H1 (cell line): ENCODE data around the gene GRIP1. TPM values are rescaled to one million over a fixed set of nuclear protein-coding genes. Genes with fewer than 3 reads are reported as not detected.
A peak's percentile ranks its signal among the peaks of the same experiment; 100 is the strongest.

Experiments
- CTCF ChIA-PET: fragments of 300-600 bp; sonication (Branson Sonifier 250); formaldehyde crosslinking; loops from one replicate; lab custom pipeline; 2021; ENCODE audit not compliant: partially characterized antibody; lab: Charles Lee
- POLR2A ChIA-PET: fragments of 300-600 bp; sonication (Branson Sonifier 250); formaldehyde crosslinking; loops from one replicate; lab custom pipeline; 2021; ENCODE audit warnings: inconsistent platforms; ENCODE audit not compliant: partially characterized antibody; lab: Charles Lee
- DNase-seq, 2 experiments: peaks; one replicate each; pipeline versions ENCODE4 v3.0.0 to v3.0.0-alpha.2; 2010 to 2022; ENCODE audit warnings: low spot score in 2 of 2, low read depth in 1 of 2, mixed read lengths in 1 of 2
- FAIRE-seq: peaks from 2 replicates; lab custom pipeline; 2011; peaks lifted over from hg19 to GRCh38; lab: Jason Lieb, UNC
- H2AFZ ChIP-seq: 2 replicates; pipeline ENCODE4 v1.8.1; 2012; ENCODE audit warnings: low read length, inconsistent platforms
- H2AK5ac ChIP-seq: 2 replicates; pipeline ENCODE4 v1.6.1; 2013; ENCODE audit warnings: low read depth, low read length
- H2BK120ac ChIP-seq: replicated peaks from 2 replicates; pipeline ENCODE3; 2013; ENCODE audit warnings: low read depth, low read length, inconsistent platforms
- H2BK12ac ChIP-seq: 2 replicates; pipeline ENCODE4 v1.6.1; 2013; ENCODE audit warnings: low read depth, low read length
- H2BK15ac ChIP-seq: 2 replicates; pipeline ENCODE4 v1.6.1; 2013; ENCODE audit warnings: low read length
- H2BK20ac ChIP-seq: 2 replicates; pipeline ENCODE4 v1.6.1; 2013; ENCODE audit warnings: low read length
- H2BK5ac ChIP-seq: 2 replicates; pipeline ENCODE4 v1.6.1; 2013; ENCODE audit warnings: low read depth, low read length
- H3K14ac ChIP-seq: 2 replicates; pipeline ENCODE4 v1.6.1; 2013; ENCODE audit warnings: inconsistent platforms; ENCODE audit not compliant: insufficient read length
- H3K18ac ChIP-seq: 2 replicates; pipeline ENCODE4 v1.6.1; 2013; ENCODE audit warnings: low read length; ENCODE audit errors: extremely low read depth
- H3K23ac ChIP-seq: 2 replicates; pipeline ENCODE4 v1.6.1; 2013; ENCODE audit warnings: inconsistent platforms; ENCODE audit not compliant: insufficient read length
- H3K23me2 ChIP-seq: 2 replicates; pipeline ENCODE4 v1.6.1; 2013; ENCODE audit warnings: low read depth, low read length
- H3K27ac ChIP-seq: 2 replicates; pipeline ENCODE4 v1.6.1; 2011; ENCODE audit warnings: low read depth, low read length, inconsistent platforms
- H3K27me3 ChIP-seq, 4 experiments: replicated peaks in 1 of 4; 1 replicate in 1 of 4; 2 replicates in 3 of 4; pipeline versions ENCODE4 v1.6.1 to v1.8.1; 2011 to 2013; ENCODE audit warnings: low read length in 3 of 4, mild to moderate bottlenecking in 3 of 4, inconsistent platforms in 2 of 4, mixed read lengths in 2 of 4, moderate library complexity in 1 of 4; ENCODE audit not compliant: control insufficient read depth in 3 of 4, insufficient read depth in 3 of 4; ENCODE audit errors: extremely low read depth in 1 of 4
- H3K36me3 ChIP-seq, 4 experiments: 2 replicates each; pipeline versions ENCODE4 v1.6.1 to v1.8.1; 2011 to 2013; ENCODE audit warnings: mild to moderate bottlenecking in 4 of 4, low read length in 3 of 4, moderate library complexity in 2 of 4, control low read depth in 1 of 4, inconsistent platforms in 1 of 4; ENCODE audit not compliant: insufficient read depth in 4 of 4, control insufficient read depth in 2 of 4
- H3K4ac ChIP-seq: replicated peaks from 2 replicates; pipeline ENCODE3; 2013; ENCODE audit warnings: low read length, low read depth, mixed read lengths, inconsistent platforms; ENCODE audit not compliant: insufficient read length
- H3K4me1 ChIP-seq, 4 experiments: replicated peaks in 1 of 4; 1 replicate in 1 of 4; 2 replicates in 3 of 4; pipeline versions ENCODE4 v1.6.1 to v1.8.1; 2011 to 2013; ENCODE audit warnings: low read length in 3 of 4, inconsistent platforms in 2 of 4, mixed read lengths in 1 of 4; ENCODE audit not compliant: insufficient read depth in 4 of 4, control insufficient read depth in 3 of 4
- H3K4me2 ChIP-seq, 2 experiments: 2 replicates each; pipeline versions ENCODE4 v1.6.1 to v1.8.1; 2011 to 2013; ENCODE audit warnings: low read depth in 2 of 2, low read length in 2 of 2, control low read depth in 1 of 2, inconsistent platforms in 1 of 2, mild to moderate bottlenecking in 1 of 2; ENCODE audit not compliant: insufficient read depth in 1 of 2
- H3K4me3 ChIP-seq, 4 experiments: fragments of 200-600, 300-600 bp in 1 of 4; sonication (generic), shearing (Covaris generic), sonication (Bioruptor Twin) in 1 of 4; 2 replicates each; pipeline versions ENCODE4 v1.5.1 to v1.8.1; 2011 to 2016; ENCODE audit warnings: low read length in 4 of 4, low read depth in 3 of 4, control low read depth in 2 of 4, inconsistent platforms in 2 of 4, mild to moderate bottlenecking in 2 of 4, mixed read lengths in 1 of 4, moderate library complexity in 1 of 4; ENCODE audit not compliant: insufficient read depth in 2 of 4; ENCODE audit errors: extremely low read depth in 1 of 4
- H3K56ac ChIP-seq: replicated peaks from 2 replicates; pipeline ENCODE3; 2013; ENCODE audit warnings: low read depth, mild to moderate bottlenecking, mixed read lengths, low read length, inconsistent platforms; ENCODE audit not compliant: insufficient read length
- H3K79me1 ChIP-seq: 2 replicates; pipeline ENCODE4 v1.6.1; 2013; ENCODE audit warnings: low read depth, low read length, control low read depth
- H3K79me2 ChIP-seq, 2 experiments: 2 replicates each; pipeline versions ENCODE4 v1.6.1 to v1.8.1; 2012 to 2013; ENCODE audit warnings: low read length in 2 of 2, mild to moderate bottlenecking in 2 of 2, inconsistent platforms in 1 of 2; ENCODE audit not compliant: insufficient read depth in 2 of 2, control insufficient read depth in 1 of 2
- H3K9ac ChIP-seq, 4 experiments: replicated peaks in 1 of 4; 1 replicate in 1 of 4; 2 replicates in 3 of 4; pipeline versions ENCODE4 v1.6.1 to v1.8.1; 2011 to 2013; ENCODE audit warnings: low read depth in 3 of 4, low read length in 3 of 4, control low read depth in 2 of 4, mild to moderate bottlenecking in 2 of 4, moderate library complexity in 2 of 4, inconsistent platforms in 1 of 4; ENCODE audit errors: extremely low read depth in 1 of 4
- H3K9me3 ChIP-seq, 2 experiments: 2 replicates each; pipeline versions ENCODE4 v1.6.1 to v1.8.1; 2012 to 2013; ENCODE audit warnings: mild to moderate bottlenecking in 2 of 2, moderate library complexity in 2 of 2, control low read depth in 1 of 2, inconsistent platforms in 1 of 2, low read depth in 1 of 2, low read length in 1 of 2, mixed read lengths in 1 of 2; ENCODE audit not compliant: insufficient read depth in 2 of 2
- H4K20me1 ChIP-seq, 2 experiments: replicated peaks in 1 of 2; 2 replicates each; pipeline versions ENCODE3 to v1.8.1; 2011 to 2013; ENCODE audit warnings: inconsistent platforms in 2 of 2, low read length in 2 of 2, mild to moderate bottlenecking in 1 of 2; ENCODE audit not compliant: insufficient read depth in 2 of 2, control insufficient read depth in 1 of 2
- H4K5ac ChIP-seq: 2 replicates; pipeline ENCODE4 v1.6.1; 2013; ENCODE audit warnings: low read length, low read depth, mixed read lengths, inconsistent platforms; ENCODE audit not compliant: insufficient read length
- H4K8ac ChIP-seq: 2 replicates; pipeline ENCODE4 v1.8.0; 2013; ENCODE audit warnings: mild to moderate bottlenecking, moderate library complexity, low read length, inconsistent platforms; ENCODE audit not compliant: insufficient read depth; ENCODE audit errors: extremely low read depth
- H4K91ac ChIP-seq: replicated peaks from 2 replicates; pipeline ENCODE3; 2013; ENCODE audit warnings: low read length, mixed read lengths, inconsistent platforms; ENCODE audit not compliant: insufficient read length
- CBX5 ChIP-seq: fragments of 300-800, 300-1000 bp; sonication (generic); IDR thresholded peaks from 2 replicates; pipeline ENCODE4 v1.7.1; 2016; ENCODE audit warnings: antibody characterized with exemption, low read length, low read depth
- CEBPB ChIP-seq: IDR thresholded peaks from 2 replicates; pipeline ENCODE4 v1.6.1; 2012; ENCODE audit warnings: low read depth, low read length
- WGBS, 2 experiments: shearing (Covaris generic) in 1 of 2; methylation state at CpG; one replicate each; pipeline versions ENCODE4 v1.1.6 to v1.1.7; 2013 to 2015; ENCODE audit warnings: low lambda C conversion rate in 2 of 2, mixed read lengths in 2 of 2, inconsistent platforms in 1 of 2, low coverage in 1 of 2, missing lambda C conversion rate in 1 of 2; ENCODE audit not compliant: insufficient replicate concordance in 2 of 2, insufficient coverage in 1 of 2, insufficient read length in 1 of 2; ENCODE audit errors: extremely low coverage in 1 of 2, missing lambda C conversion rate in 1 of 2; 5-methylcytosine and 5-hydroxymethylcytosine counted together
- polyA plus RNA-seq, 7 experiments: library from polyadenylated mRNA; depleted of rRNA in 3 of 7; stranded (reverse) in 5 of 7; unstranded in 2 of 7; fragments of >200 nt in 5 of 7; fragments of 200-250 nt in 2 of 7; gene quantifications; 1 replicate in 5 of 7; 2 replicates in 1 of 7; 4 replicates in 1 of 7; pipeline versions ENCODE4 v1.2.1 to v1.2.3, GENCODE V29; 2011 to 2013; ENCODE audit warnings: missing spikeins in 2 of 7, mixed read lengths in 2 of 7
- total RNA-seq: library from RNA; stranded (reverse); fragmentation: NEBNext Ultra II Directional; extraction: Animal tissue kit (Norgen Biotek cat#: 25700); gene quantifications from 2 replicates; pipeline ENCODE4 v1.2.1, GENCODE V29; 2021

The GRIP1 gene
- total and polyA plus RNA-seq, 2 of the 8 experiments (the other 6 are each of a cell fraction or from before 2014, with no cell fraction given) = 4.5 to 27.3 TPM

GRCh38 chr12:66380769-66381535 is 297.9 kb downstream of the GRIP1 start:
- no peak overlapping the region for H2BK15ac ChIP-seq
- no peak overlapping the region for H2AK5ac ChIP-seq
- no peaks in the 10 kb centered on the region for H3K79me1 ChIP-seq
- no peaks in the 10 kb centered on the region for H3K4me1 ChIP-seq
- no peak overlapping the region for H3K4me2 ChIP-seq
- POLR2A ChIA-PET = no interaction called here
- 94% methylated on average over 5 of the region's 5 CpGs; no CpG with 5 or more reads in 1 of the 2 experiments for WGBS, 2 experiments
- H2BK12ac ChIP-seq = no peak overlapping the region
- H3K27me3 ChIP-seq = no peaks in the 10 kb centered on the region
- DNase-seq (no peak), FAIRE-seq (no peak)
- no peak overlapping the region for H2AFZ ChIP-seq
- H3K4ac ChIP-seq = no peak overlapping the region
- no peak overlapping the region for H4K5ac ChIP-seq
- H3K9ac ChIP-seq = no peak overlapping the region
- no peak overlapping the region for H2BK120ac ChIP-seq
- no peak overlapping the region for H3K27ac ChIP-seq
- H3K36me3 ChIP-seq = no peaks in the 10 kb centered on the region
- CTCF ChIA-PET = interaction anchor here (1.0 to 1.1 kb wide), 2 partner anchors 12 to 27 kb away, joined by 3 read pairs; no protein-coding TSS in a partner anchor
- H3K14ac ChIP-seq = no peak overlapping the region
- H3K23ac ChIP-seq = no peak overlapping the region
- TF ChIP-seq CEBPB = peak; percentile 66; the same call in 1 of the 2 replicates
- TF ChIP-seq CBX5 = no peak
- H2BK20ac ChIP-seq = no peak overlapping the region
- no peak overlapping the region for H4K8ac ChIP-seq
- H3K23me2 ChIP-seq = no peaks in the 10 kb centered on the region
- no peak overlapping the region for H3K4me3 ChIP-seq
- no peak overlapping the region for H3K18ac ChIP-seq
- H3K56ac ChIP-seq = no peak overlapping the region
- H3K79me2 ChIP-seq = no peaks in the 10 kb centered on the region
- no peak overlapping the region for H4K91ac ChIP-seq
- H2BK5ac ChIP-seq = no peak overlapping the region
- H4K20me1 ChIP-seq = no peaks in the 10 kb centered on the region
- H3K9me3 ChIP-seq = no peaks in the 10 kb centered on the region
